Uterus (tissue), 4 donors: ENCODE data around the gene RMI2. TPM values are rescaled to one million over a fixed set of nuclear protein-coding genes. Genes with fewer than 3 reads are reported as not detected.

ENCODE experiments used
- DNase-seq, 2 donors: peaks; one replicate each; pipeline ENCODE4 v3.0.0-alpha.2; 2019 to 2020
- H3K27ac ChIP-seq, 2 donors: fragments of 200-600 bp; sonication (generic); 1 replicate in 1 of 2; 2 replicates in 1 of 2; pipeline ENCODE4 v1.5.1; 2016 to 2018
- H3K27me3 ChIP-seq, 2 donors: fragments of 200-600 bp; sonication (generic); one replicate each; pipeline ENCODE4 v1.5.1; 2018 to 2019; ENCODE audit warnings: control low read depth in 1 of 2
- H3K36me3 ChIP-seq, 2 donors: fragments of 200-600 bp; sonication (generic); one replicate each; pipeline ENCODE4 v1.5.1; 2019; ENCODE audit warnings: control low read depth in 1 of 2
- H3K4me1 ChIP-seq, 2 donors: fragments of 200-600 bp; sonication (generic); one replicate each; pipeline ENCODE4 v1.5.1; 2018 to 2019; ENCODE audit warnings: control low read depth in 1 of 2
- H3K4me3 ChIP-seq, 2 donors: fragments of 200-600 bp; sonication (generic); 1 replicate in 1 of 2; 2 replicates in 1 of 2; pipeline ENCODE4 v1.5.1; 2018 to 2019; ENCODE audit warnings: mild to moderate bottlenecking in 1 of 2
- H3K9me3 ChIP-seq, 2 donors: fragments of 200-600 bp; sonication (generic); one replicate each; pipeline ENCODE4 v1.5.1; 2019; ENCODE audit warnings: control low read depth in 1 of 2
- CTCF ChIP-seq, 4 experiments: fragments of 200-600 bp in 2 of 4; fragments of 450-650 bp in 2 of 4; sonication (generic) in 2 of 4; IDR thresholded peaks; one replicate each; pipeline ENCODE4 v1.5.1; 2016 to 2019; ENCODE audit warnings: antibody characterized with exemption in 4 of 4, mild to moderate bottlenecking in 2 of 4, moderate library complexity in 1 of 4
- POLR2A ChIP-seq, 2 donors: fragments of 450-650 bp; IDR thresholded peaks; one replicate each; pipeline ENCODE4 v1.6.1; 2016; ENCODE audit warnings: antibody characterized with exemption in 2 of 2, mild to moderate bottlenecking in 1 of 2, moderate library complexity in 1 of 2
- intact Hi-C: fragments of 100-400 bp; cut with DNase I; formaldehyde crosslinking; loops from one replicate; pipeline ENCODE4 v1.15.1; 2023; ENCODE audit warnings: low total_unique reads
- total RNA-seq, 4 donors: library from RNA; depleted of rRNA in 3 of 4; stranded (reverse); fragments of >200 nt in 3 of 4; gene quantifications; one replicate each; pipeline versions ENCODE4 v1.1.0 to v1.2.4, GENCODE V29; 2014 to 2023
- donor health status: DM: yes; HTN: yes; CAD: no.

Gene RMI2
- total RNA-seq, 4 donors from 2014 or later = 0.49 to 15.3 TPM; not detected in 2

- no peak for DNase-seq
- peaks cover 0 to 7% of the 10 kb centered on the region in 2 donors for H3K4me1 ChIP-seq
- H3K9me3 ChIP-seq = no peaks in the 10 kb centered on the region
- no peak overlapping the region for H3K27ac ChIP-seq
- intact Hi-C loops = no loop called here
- TF ChIP-seq CTCF (IDR thresholded peaks at IDR 0.05) (no peak), POLR2A (IDR thresholded peaks at IDR 0.05) (no peak)
- no peaks in the 10 kb centered on the region for H3K27me3 ChIP-seq
- H3K4me3 ChIP-seq = no peak overlapping the region
- no peaks in the 10 kb centered on the region for H3K36me3 ChIP-seq
Observed at GRCh38 chr16:11325404-11326083, 19.7 kb upstream of the RMI2 start.

- Histone ChIP-seq H3K4me1 (peaks cover 0 to 7% of the 10 kb centered on the region in 2 donors), H3K27ac (peak overlapping the region in 1 of 2 donors; percentile 64), H3K9me3 (no peaks in the 10 kb centered on the region), H3K27me3 (no peaks in the 10 kb centered on the region), H3K36me3 (no peaks in the 10 kb centered on the region), H3K4me3 (no peak overlapping the region)
- DNase-seq = no peak
- intact Hi-C loops = no loop called here
- no peak for TF ChIP-seq CTCF (IDR thresholded peaks at IDR 0.05)
- no peak for TF ChIP-seq POLR2A (IDR thresholded peaks at IDR 0.05)
Observed at GRCh38 chr16:11326084-11326736, 19.0 kb upstream of the RMI2 start.

DNA sequence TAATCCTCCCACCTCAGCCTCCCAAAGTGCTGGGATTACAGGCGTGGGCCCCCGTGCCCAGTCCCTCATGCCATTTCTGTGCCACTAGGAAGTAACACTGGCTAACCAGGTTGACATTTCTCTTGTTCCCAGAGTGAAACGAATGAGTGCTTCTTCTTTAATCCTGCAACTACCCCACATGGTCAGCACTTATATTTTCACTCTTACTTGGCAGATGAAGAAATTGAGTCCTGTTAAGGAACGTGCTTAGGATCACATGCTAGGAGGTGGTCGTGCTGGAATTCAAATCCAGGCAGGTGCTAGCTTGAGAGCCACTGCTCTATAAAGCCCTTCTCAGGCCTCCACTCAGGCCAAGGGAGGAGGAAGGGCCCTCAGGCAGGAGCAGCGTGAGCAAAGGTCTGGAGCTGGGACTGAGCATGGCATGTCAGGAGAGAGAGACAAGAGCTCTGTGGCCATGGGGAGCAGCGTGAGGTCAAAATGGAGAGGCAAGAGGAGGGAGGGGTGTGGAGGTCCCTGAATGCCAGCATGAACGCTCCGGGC is 18.5 kb upstream of the RMI2 start:
- Histone ChIP-seq H3K27ac (peak overlapping the region; percentile 53 to 64), H3K36me3 (no peaks in the 10 kb centered on the region), H3K9me3 (no peaks in the 10 kb centered on the region), H3K4me1 (peaks cover 0 to 7% of the 10 kb centered on the region in 2 donors), H3K4me3 (no peak overlapping the region), H3K27me3 (no peaks in the 10 kb centered on the region)
- DNase-seq = no peak
- TF ChIP-seq CTCF (IDR thresholded peaks at IDR 0.05) = no peak
- TF ChIP-seq POLR2A (IDR thresholded peaks at IDR 0.05) = no peak
- intact Hi-C loops = no loop called here

DNA sequence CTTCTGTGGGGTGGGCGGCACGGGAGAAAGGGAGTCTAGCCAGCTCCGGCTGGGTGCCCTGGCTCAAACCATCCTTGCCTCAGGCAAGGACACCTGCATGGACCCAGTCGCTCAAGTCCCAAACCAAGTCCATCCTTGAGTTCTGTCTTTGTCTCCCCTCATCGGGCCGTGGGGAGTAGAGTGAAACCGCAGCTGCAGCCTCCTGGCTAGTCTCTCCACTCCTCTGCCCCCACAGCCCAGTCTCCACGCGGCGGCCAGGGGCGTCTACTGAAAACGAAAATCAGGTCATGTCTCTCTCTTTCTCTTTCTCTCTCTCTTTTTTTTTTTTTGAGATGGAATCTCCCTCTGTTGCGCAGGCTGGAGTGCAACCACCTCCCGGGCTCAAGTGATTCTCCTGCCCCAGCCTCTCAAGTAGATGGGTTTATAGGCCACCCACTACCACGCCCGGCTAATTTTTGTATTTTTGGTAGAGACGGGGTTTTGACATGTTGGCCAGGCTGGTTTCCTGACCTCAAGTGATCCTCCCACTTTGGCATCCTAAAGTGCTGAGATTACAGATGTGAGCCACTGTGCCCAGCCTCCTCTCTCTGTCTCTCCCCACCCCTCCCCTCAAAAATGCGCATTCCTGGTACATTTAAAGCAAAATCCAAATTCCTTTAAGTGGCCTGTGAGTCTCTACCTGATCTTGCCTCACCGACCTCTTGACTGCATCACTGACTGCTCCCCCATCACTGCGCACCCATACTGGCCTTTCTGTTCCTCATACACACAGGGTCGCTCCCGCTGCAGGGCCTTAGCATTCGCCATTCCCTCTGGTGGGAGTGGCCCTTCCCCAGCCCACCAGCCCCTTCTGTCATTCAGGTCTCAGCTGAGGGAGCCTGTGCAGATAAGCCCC is 17.7 kb upstream of the RMI2 start:
- Histone ChIP-seq H3K27ac (peak overlapping the region; percentile 53 to 64), H3K4me3 (no peak overlapping the region), H3K27me3 (no peaks in the 10 kb centered on the region), H3K36me3 (no peaks in the 10 kb centered on the region), H3K9me3 (no peaks in the 10 kb centered on the region), H3K4me1 (peaks cover 0 to 7% of the 10 kb centered on the region in 2 donors)
- intact Hi-C loops = no loop called here
- no peak for TF ChIP-seq POLR2A (IDR thresholded peaks at IDR 0.05)
- no peak for TF ChIP-seq CTCF (IDR thresholded peaks at IDR 0.05)
- DNase-seq = peak in 1 of 2 donors; percentile 62
